ENCODE data around the gene S1PR3.

GRCh38 chr9:88966894-88967676, 24.2 kb upstream of the S1PR3 start:
- TF ChIP-seq JUN (IDR thresholded peaks at IDR 0.05) (no peak), CBX8 (IDR thresholded peaks at IDR 0.05) (no peak), CTCF (IDR thresholded peaks at IDR 0.05) (no peak), KDM1A (IDR thresholded peaks at IDR 0.05; ENCODE audit: low read depth) (no peak)

All from A549 (cell line).